GM19025 (cell line): ENCODE data around the gene PYGO2.
"Not testable (repeated sequence)": the region's sequence is repeated elsewhere in the genome, so short reads cannot be mapped to it uniquely, and the experiment has no call there.

Experiments used
- ATAC-seq: cut with Tn5 transposase; IDR thresholded peaks from one replicate; pipeline ENCODE4 v1.9.1; 2021; ENCODE audit warnings: mild to moderate bottlenecking, low read depth, moderate library complexity; ENCODE audit not compliant: unreplicated experiment

PYGO2 gene

DNA sequence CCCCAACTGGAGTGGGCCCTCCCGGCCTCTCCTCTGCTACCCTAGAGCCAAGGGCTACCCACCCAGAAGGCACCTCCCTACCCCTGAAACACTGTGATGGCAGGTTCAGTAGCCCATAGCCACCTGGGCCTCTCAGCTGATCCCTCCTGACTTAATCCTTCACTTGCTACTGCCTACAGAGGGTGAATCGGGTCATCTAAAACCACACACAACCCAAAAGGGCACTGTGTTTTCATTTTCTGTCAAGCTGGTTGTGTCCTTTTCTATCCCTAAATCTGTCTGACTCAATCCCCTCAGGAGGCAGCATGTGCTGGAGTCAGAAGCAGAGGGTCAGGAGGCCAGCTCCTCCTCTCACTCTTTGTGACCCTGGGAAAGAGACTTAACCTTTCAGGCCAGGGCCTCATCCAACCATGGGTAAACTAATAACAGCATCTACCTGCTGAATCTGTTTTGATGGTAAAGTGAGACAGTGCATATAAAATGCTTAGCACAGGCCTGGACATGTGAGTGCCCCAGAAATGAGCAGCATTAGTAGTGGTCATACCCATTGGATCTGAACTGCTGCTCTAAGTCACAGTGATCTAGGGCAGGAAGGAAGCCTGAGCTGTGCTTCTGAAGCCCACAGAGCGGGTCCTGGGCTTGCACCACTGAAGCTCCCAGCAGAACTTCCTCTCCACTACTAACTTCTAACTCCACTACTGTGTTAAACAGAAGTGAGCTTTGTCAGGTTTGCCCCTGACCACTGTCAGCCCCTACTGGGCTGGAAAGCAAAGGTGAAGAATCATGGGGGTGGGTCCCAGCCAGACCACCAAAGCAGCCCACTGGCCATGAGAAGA is 36.0 kb downstream of the PYGO2 start:
- no peak for ATAC-seq

- no peak for ATAC-seq
Measured at GRCh38 chr1:154923695-154924094, 37.9 kb downstream of the PYGO2 start.

DNA sequence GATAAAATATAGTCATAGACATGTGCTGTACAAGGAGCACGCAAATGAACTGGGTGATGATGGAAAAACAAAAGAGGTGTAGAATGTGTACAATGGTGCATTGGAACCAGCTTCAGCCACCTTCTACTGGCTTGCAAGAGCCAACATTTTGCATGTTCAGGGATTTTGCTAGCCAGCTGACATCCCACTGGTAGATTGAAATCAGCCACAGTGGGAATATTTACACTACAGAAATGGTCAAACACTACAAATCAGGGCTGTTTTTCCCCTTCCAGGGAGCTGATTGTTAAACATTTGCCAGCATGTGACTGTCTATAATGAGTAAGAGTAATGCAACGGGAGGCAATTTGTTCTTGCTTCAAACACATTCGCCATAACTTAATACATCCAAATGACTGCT is 48.3 kb downstream of the PYGO2 start:
- no peak for ATAC-seq

- no peak for ATAC-seq
Measured at GRCh38 chr1:154912755-154913154, 48.8 kb downstream of the PYGO2 start.

DNA sequence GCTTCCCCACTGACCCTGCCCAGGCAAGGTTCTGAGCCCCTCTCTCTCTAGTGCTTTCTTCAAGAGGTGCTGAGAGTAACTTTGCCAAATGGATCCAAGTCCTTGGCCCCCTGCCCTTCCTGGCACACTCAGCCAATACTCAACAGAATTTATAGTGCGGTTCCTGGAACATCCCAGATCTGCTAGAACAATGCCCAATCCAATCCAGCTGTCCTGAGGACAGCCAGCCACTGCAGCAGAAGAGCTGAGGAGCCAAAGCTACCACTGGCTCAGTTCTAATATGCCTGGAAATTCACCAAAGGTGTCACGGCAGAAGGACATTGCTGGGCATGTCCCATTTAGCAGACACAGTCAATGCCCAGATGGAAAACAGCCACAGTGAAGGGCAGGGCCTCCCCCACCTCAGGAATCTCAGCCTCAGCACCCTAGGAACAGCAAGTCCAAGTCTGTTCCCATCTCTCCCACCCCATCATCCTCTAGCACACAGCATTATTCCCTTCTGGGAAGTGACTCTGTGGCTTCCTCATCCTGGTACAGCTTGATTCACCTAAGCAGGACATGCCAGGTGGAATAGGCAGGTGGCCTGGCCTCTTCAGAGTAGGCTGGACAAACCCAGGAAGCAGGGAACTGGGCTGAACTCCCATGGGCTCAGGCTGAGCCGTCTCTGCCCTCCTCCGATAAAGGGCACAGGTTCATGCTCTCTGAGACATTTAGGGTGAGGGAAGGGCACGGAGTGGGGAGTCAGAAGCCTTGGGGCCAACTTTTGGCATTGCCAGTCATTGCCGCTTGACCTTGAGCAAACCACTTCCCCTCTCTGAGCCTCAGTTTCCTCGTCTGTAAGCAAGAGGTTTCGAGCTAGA is 49.7 kb downstream of the PYGO2 start:
- no peak for ATAC-seq

GRCh38 chr1:154910851-154911250 is 50.7 kb downstream of the PYGO2 start:
- ATAC-seq, result no peak

DNA sequence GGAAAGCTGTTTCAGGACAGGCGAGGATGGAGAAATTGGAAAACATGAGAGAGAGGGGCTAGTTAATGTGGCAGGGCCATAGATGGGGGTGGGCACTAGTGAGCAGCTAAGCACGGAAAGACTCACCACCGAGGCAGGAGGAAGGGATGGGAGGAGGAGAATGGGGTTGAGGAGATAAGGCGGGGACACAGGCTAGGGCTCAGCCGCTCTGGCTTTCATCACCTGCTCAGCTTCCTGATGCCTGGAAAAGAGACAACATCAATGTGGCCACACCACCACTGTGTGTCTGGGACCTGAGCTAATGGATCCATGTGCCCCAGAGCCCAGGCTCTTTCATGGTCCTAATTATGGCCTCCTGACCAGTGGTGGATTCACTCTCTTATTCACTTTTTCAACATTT is 52.6 kb downstream of the PYGO2 start:
- ATAC-seq, result no peak

DNA sequence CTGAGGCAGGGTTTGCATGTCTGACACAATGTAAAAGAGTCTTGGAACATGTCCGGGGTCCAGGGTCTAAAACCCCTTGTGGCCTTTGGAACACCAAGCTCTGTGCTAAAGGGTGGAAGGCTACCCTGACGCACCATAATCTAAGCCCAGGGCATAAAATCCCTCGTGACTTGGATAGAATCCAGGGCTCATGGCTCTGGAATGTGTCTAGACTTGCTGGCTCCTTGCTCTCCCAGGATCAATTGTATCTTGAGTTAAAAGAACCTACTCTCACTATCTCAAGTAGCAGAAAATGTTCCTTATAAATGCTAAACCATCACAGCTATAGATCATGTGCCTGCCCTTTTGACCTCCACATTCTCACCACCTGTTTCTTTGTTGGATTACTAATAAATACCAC is 53.5 kb downstream of the PYGO2 start:
- ATAC-seq, result not testable (repeated sequence)
